Endothelial cell of umbilical vein (primary cell): ENCODE data around the gene SCAMP2. TPM values are rescaled to one million over a fixed set of nuclear protein-coding genes. Genes with fewer than 3 reads are reported as not detected.

Experiments
- Bru-seq: library from RNA; stranded (reverse); fragments of 400-500 nt; gene quantifications from one replicate; lab custom pipeline; 2021; lab: Mats Ljungman, UMichigan
- BruChase-seq, 2 experiments: library from RNA; stranded (reverse); fragments of 400-500 nt; gene quantifications; one replicate each; lab custom pipeline; 2021; lab: Mats Ljungman, UMichigan
- BruUV-seq: library from RNA; stranded (reverse); fragments of 400-500 nt; replicated peaks from 2 replicates; lab custom pipeline; 2021; lab: Mats Ljungman, UMichigan
- CTCF ChIA-PET: fragments of 300-600, 350-600 bp; sonication (Branson Sonifier 250); formaldehyde crosslinking; loops from one replicate; lab custom pipeline; 2021; ENCODE audit warnings: antibody characterized with exemption, inconsistent platforms; lab: Charles Lee
- POLR2A ChIA-PET: fragments of 300-600, 350-600 bp; sonication (Branson Sonifier 250); formaldehyde crosslinking; loops from one replicate; lab custom pipeline; 2021; ENCODE audit warnings: antibody characterized with exemption, inconsistent platforms; lab: Charles Lee
- DNase-seq: peaks from one replicate; pipeline ENCODE4 v3.0.0-alpha.2; 2011; ENCODE audit warnings: low read depth, low spot score
- FAIRE-seq: peaks from 2 replicates; lab custom pipeline; 2011; peaks lifted over from hg19 to GRCh38; lab: Jason Lieb, UNC
- H2AFZ ChIP-seq: 2 replicates; pipeline ENCODE4 v1.6.0; 2012; ENCODE audit warnings: low read depth, low read length, control low read depth, inconsistent platforms
- H3K27ac ChIP-seq: 2 replicates; pipeline ENCODE4 v1.5.1; 2011; ENCODE audit warnings: low read depth, mild to moderate bottlenecking, control low read depth, low read length, moderate library complexity; ENCODE audit not compliant: insufficient read depth
- H3K27me3 ChIP-seq, 2 experiments: 2 replicates each; pipeline versions ENCODE4 v1.6.0 to v1.6.1; 2011; ENCODE audit warnings: low read length in 2 of 2, mixed read lengths in 1 of 2; ENCODE audit not compliant: control insufficient read depth in 2 of 2, insufficient read depth in 2 of 2
- H3K36me3 ChIP-seq, 2 experiments: 2 replicates in 1 of 2; 3 replicates in 1 of 2; pipeline ENCODE4 v1.5.1; 2011; ENCODE audit warnings: low read length in 2 of 2, mild to moderate bottlenecking in 1 of 2, moderate library complexity in 1 of 2; ENCODE audit not compliant: control insufficient read depth in 2 of 2, insufficient read depth in 2 of 2; ENCODE audit errors: extremely low read depth in 1 of 2
- H3K4me1 ChIP-seq: 3 replicates; pipeline ENCODE4 v1.5.1; 2011; ENCODE audit warnings: mild to moderate bottlenecking, low read length; ENCODE audit not compliant: control insufficient read depth, insufficient read depth; ENCODE audit errors: extremely low read depth
- H3K4me2 ChIP-seq: 2 replicates; pipeline ENCODE4 v1.6.1; 2011; ENCODE audit warnings: low read length, control low read depth, mixed read lengths; ENCODE audit not compliant: insufficient read depth
- H3K4me3 ChIP-seq, 3 experiments: fragments of 200-600 bp in 1 of 3; sonication (generic), shearing (Covaris generic) in 1 of 3; replicated peaks in 1 of 3; 2 replicates each; pipeline ENCODE4 v1.5.1; 2011 to 2016; ENCODE audit warnings: control low read depth in 3 of 3, low read length in 3 of 3, mild to moderate bottlenecking in 2 of 3, inconsistent platforms in 1 of 3, low read depth in 1 of 3, moderate library complexity in 1 of 3; ENCODE audit not compliant: insufficient read depth in 1 of 3
- H3K79me2 ChIP-seq: 2 replicates; pipeline ENCODE4 v1.6.0; 2012; ENCODE audit warnings: low read length, inconsistent platforms; ENCODE audit not compliant: control insufficient read depth, insufficient read depth
- H3K9ac ChIP-seq: replicated peaks from 2 replicates; pipeline ENCODE3; 2011; ENCODE audit warnings: low read length, control low read depth; ENCODE audit not compliant: insufficient read depth; ENCODE audit errors: extremely low read depth
- H3K9me1 ChIP-seq: replicated peaks from 3 replicates; pipeline ENCODE4 v1.6.0; 2011; ENCODE audit warnings: mild to moderate bottlenecking, low read length; ENCODE audit not compliant: control insufficient read depth, insufficient read depth; ENCODE audit errors: extremely low read depth
- H3K9me3 ChIP-seq: replicated peaks from 2 replicates; pipeline ENCODE4 v1.5.1; 2012; ENCODE audit warnings: low read length, inconsistent platforms; ENCODE audit not compliant: control insufficient read depth, insufficient read depth
- H4K20me1 ChIP-seq: replicated peaks from 2 replicates; pipeline ENCODE3; 2011; ENCODE audit warnings: mild to moderate bottlenecking, low read length; ENCODE audit not compliant: control insufficient read depth, insufficient read depth; ENCODE audit errors: extremely low read depth
- EZH2 ChIP-seq: IDR thresholded peaks from 2 replicates; pipeline ENCODE4 v1.6.1; 2012; ENCODE audit warnings: borderline replicate concordance, low read depth, mild to moderate bottlenecking, moderate library complexity, low read length, inconsistent platforms; ENCODE audit not compliant: severe bottlenecking
- FOS ChIP-seq: IDR thresholded peaks from 2 replicates; pipeline ENCODE4 v1.6.1; 2011; ENCODE audit warnings: mild to moderate bottlenecking, low read length, moderate library complexity, borderline replicate concordance; ENCODE audit not compliant: insufficient read depth
- JUN ChIP-seq: IDR thresholded peaks from 2 replicates; pipeline ENCODE4 v1.6.1; 2011; ENCODE audit warnings: borderline replicate concordance, low read depth; ENCODE audit not compliant: insufficient read length, insufficient read depth
- POLR2A ChIP-seq: IDR thresholded peaks from 2 replicates; pipeline ENCODE4 v1.6.1; 2012; ENCODE audit warnings: low read depth, mild to moderate bottlenecking, control low read depth, low read length
- POLR2AphosphoS5 ChIP-seq: IDR thresholded peaks from 2 replicates; pipeline ENCODE4 v1.6.1; 2012; ENCODE audit warnings: low read depth, mild to moderate bottlenecking, control low read depth, low read length, moderate library complexity; ENCODE audit not compliant: insufficient read depth
- dilution Hi-C: fragments of 300-500 bp; cut with MboI; formaldehyde crosslinking; loops from one replicate; pipeline ENCODE4 v1.15.0; 2019; ENCODE audit warnings: low sequenced_read_pairs; ENCODE audit not compliant: extremely low pct_ligation_motif_present
- intact Hi-C: fragments of 100-400 bp; cut with micrococcal nuclease; formaldehyde crosslinking; loops from one replicate; pipeline ENCODE4 v1.10.0; 2022
- long read RNA-seq: library from polyadenylated mRNA; stranded (forward); transcript quantifications from one replicate; pipeline ENCODE4 v2.0.0, GENCODE V29; 2021
- polyA minus RNA-seq, 3 experiments: library from RNA; depleted of rRNA, polyadenylated mRNA; stranded (reverse); fragments of >200 nt; gene quantifications; 1 replicate in 1 of 3; 2 replicates in 2 of 3; pipeline ENCODE4 v1.2.3, GENCODE V29; 2011
- polyA plus RNA-seq, 4 experiments: library from polyadenylated mRNA; depleted of rRNA in 3 of 4; stranded (reverse) in 3 of 4; unstranded in 1 of 4; fragments of >200 nt; gene quantifications; 2 replicates each; pipeline versions ENCODE4 v1.2.1 to v1.2.3, GENCODE V29; 2011 to 2012; ENCODE audit warnings: missing spikeins in 1 of 4
- total RNA-seq: library from RNA; stranded (reverse); gene quantifications from 2 replicates; pipeline ENCODE4 v1.2.3, GENCODE V29; 2021

SCAMP2 gene, protein sequence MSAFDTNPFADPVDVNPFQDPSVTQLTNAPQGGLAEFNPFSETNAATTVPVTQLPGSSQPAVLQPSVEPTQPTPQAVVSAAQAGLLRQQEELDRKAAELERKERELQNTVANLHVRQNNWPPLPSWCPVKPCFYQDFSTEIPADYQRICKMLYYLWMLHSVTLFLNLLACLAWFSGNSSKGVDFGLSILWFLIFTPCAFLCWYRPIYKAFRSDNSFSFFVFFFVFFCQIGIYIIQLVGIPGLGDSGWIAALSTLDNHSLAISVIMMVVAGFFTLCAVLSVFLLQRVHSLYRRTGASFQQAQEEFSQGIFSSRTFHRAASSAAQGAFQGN
- total RNA-seq (61.1 and 67.3 TPM in 2 replicates), polyA plus RNA-seq (250 and 256 TPM in 2 replicates), polyA minus RNA-seq (202 and 208 TPM in 2 replicates), Bru-seq, nascent RNA (percentile 69 among the genes with signal in this experiment), BruChase-seq, experiment 1, labeled RNA remaining after a 6-hour chase (percentile 84 among the genes with signal in this experiment), BruChase-seq, experiment 2, labeled RNA remaining after a 2-hour chase (percentile 73 among the genes with signal in this experiment)
- 96.9 and 121 TPM in 2 replicates for polyA plus RNA-seq (2011; cell fraction: cytosol; rRNA removed)
- polyA plus RNA-seq (2011; cell fraction: nucleus; rRNA removed), result 58.8 and 69.7 TPM in 2 replicates
- 54.9 and 58.8 TPM in 2 replicates for polyA plus RNA-seq (2012)
- 40.0 TPM for polyA minus RNA-seq (2011; cell fraction: cytosol; rRNA and poly(A)+ RNA removed)
- polyA minus RNA-seq (2011; cell fraction: nucleus; rRNA and poly(A)+ RNA removed), result 27.5 and 31.8 TPM in 2 replicates
- long read RNA-seq, transcript SCAMP2-201 (9 exons, 2,453 nt), result major isoform, 186 of 256 reads
- long read RNA-seq, partial matches to known transcripts, result 12 of 256 reads
- long read RNA-seq, other reads (novel, unspliced or antisense), result 56 of 256 reads

DNA sequence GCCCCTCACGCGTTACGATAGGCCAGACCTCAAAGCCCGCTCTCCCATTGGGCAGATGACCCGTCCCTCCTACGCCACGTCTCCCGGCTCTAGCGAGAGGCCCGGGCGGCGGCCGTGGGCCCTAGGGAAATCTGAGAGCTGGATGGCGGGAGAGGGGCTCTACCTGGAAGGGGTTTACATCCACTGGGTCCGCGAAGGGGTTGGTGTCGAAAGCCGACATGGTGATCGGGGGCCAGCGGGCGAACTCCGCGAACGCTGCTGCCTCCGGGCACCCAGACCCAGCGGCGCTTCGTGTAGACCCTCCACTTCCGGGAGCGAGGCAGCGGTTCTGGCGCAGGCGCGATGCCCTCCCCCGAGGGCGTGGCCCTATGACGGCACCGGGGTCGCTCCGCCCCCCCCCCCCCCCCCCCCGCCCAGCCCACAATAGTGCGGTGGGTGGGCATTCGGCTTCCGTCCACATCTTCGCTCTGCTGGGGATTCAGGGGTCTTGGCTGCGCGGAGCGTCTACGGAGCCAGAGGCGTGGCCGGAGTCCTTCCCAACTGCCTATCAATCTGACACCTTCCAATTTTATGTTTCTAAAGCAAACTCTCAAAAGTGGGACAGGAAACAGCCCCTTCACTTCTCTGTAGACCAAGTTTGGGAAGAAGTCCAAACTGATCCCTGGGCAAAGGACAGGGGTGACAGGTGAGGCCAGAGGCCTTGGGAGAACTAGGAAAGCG is at the start of gene SCAMP2:
TSS of gene SCAMP2 (minus strand) at position 330 of the 720 bp plus-strand sequence. CDS start at position 220, 110 bp downstream.
- TF ChIP-seq JUN (no peak), POLR2A (peak; percentile 93), POLR2AphosphoS5 (peak; percentile 81), EZH2 (no peak), FOS (no peak)
- Histone ChIP-seq H3K79me2 (peaks cover 36% of the 10 kb centered on the region), H3K9me1 (no peaks in the 10 kb centered on the region), H3K27me3 (peaks cover 3% of the 10 kb centered on the region in 2 experiments), H3K9me3 (no peaks in the 10 kb centered on the region), H4K20me1 (no peaks in the 10 kb centered on the region), H3K4me2 (peak within 1 kb of the TSS; percentile 80), H2AFZ (peak within 1 kb of the TSS; percentile 88), H3K9ac (peak within 1 kb of the TSS; percentile 95), H3K36me3 (no peaks in the 10 kb centered on the region), H3K4me3 (peak within 1 kb of the TSS; percentile 42 to 77 (median 72)), H3K4me1 (peaks cover 34% of the 10 kb centered on the region), H3K27ac (peak within 1 kb of the TSS; percentile 89)
- dilution Hi-C loops (no loop called here), intact Hi-C loops (loop anchor here (1.0 kb wide), 2 partner anchors 28 to 30 kb away; partner anchors contain the start of gene ULK3)
- ChIA-PET CTCF (interaction anchor here (0.6 to 2.6 kb wide), 5 partner anchors 10 to 52 kb away, joined by 3 to 20 read pairs (median 3); no protein-coding TSS in a partner anchor), POLR2A (interaction anchor here (1.3 kb wide), 1 partner anchor 10 kb away, joined by 3 read pairs; no protein-coding TSS in a partner anchor)
- BruUV-seq, result TSS peak; percentile 25
- FAIRE-seq, result peak; percentile 91
- peak; percentile 96 for DNase-seq
